Measurements from ENCODE around the gene VASH1.
"Not testable (repeated sequence)": the region's sequence is repeated elsewhere in the genome, so short reads cannot be mapped to it uniquely, and the experiment has no call there.

The VASH1 gene

GRCh38 chr14:76724651-76725550 is 36.4 kb upstream of the VASH1 start:
- no peak overlapping the region for H3K4me3 Mint-ChIP-seq
- H3K9me3 Mint-ChIP-seq: no peaks in the 10 kb centered on the region
- H3K27me3 Mint-ChIP-seq: peaks cover 58% of the 10 kb centered on the region
- DNase-seq (ENCODE audit: low spot score in 2 of 2): no peak
- ATAC-seq (replicated peaks; ENCODE audit: extremely low read depth, poor library complexity, severe bottlenecking): no peak
- H3K4me1 Mint-ChIP-seq: no peaks in the 10 kb centered on the region
- no peak overlapping the region for H3K27ac Mint-ChIP-seq (ENCODE audit: low read depth)
- H3K36me3 Mint-ChIP-seq (ENCODE audit: insufficient read depth): peaks cover 1% of the 10 kb centered on the region

GRCh38 chr14:76726551-76726970 is 34.7 kb upstream of the VASH1 start:
- no peaks in the 10 kb centered on the region for H3K36me3 Mint-ChIP-seq (ENCODE audit: insufficient read depth)
- H3K9me3 Mint-ChIP-seq: no peaks in the 10 kb centered on the region
- peaks cover 69% of the 10 kb centered on the region for H3K27me3 Mint-ChIP-seq
- no peak for DNase-seq (ENCODE audit: low spot score in 2 of 2)
- no peaks in the 10 kb centered on the region for H3K4me1 Mint-ChIP-seq
- H3K27ac Mint-ChIP-seq (ENCODE audit: low read depth): no peak overlapping the region
- H3K4me3 Mint-ChIP-seq: no peak overlapping the region
- no peak for ATAC-seq (replicated peaks; ENCODE audit: extremely low read depth, poor library complexity, severe bottlenecking)

GRCh38 chr14:76727384-76727783 is 33.9 kb upstream of the VASH1 start:
- ATAC-seq (replicated peaks; ENCODE audit: extremely low read depth, poor library complexity, severe bottlenecking) (no peak), DNase-seq (ENCODE audit: low spot score in 2 of 2) (no peak)
- no peaks in the 10 kb centered on the region for H3K9me3 Mint-ChIP-seq
- no peak overlapping the region for H3K27ac Mint-ChIP-seq (ENCODE audit: low read depth)
- no peaks in the 10 kb centered on the region for H3K36me3 Mint-ChIP-seq (ENCODE audit: insufficient read depth)
- H3K27me3 Mint-ChIP-seq: peaks cover 70% of the 10 kb centered on the region
- no peaks in the 10 kb centered on the region for H3K4me1 Mint-ChIP-seq
- H3K4me3 Mint-ChIP-seq: no peak overlapping the region

GRCh38 chr14:76727901-76728300 is 33.4 kb upstream of the VASH1 start:
- H3K4me1 Mint-ChIP-seq: no peaks in the 10 kb centered on the region
- H3K27me3 Mint-ChIP-seq: peaks cover 70% of the 10 kb centered on the region

GRCh38 chr14:76729258-76729657 is 32.0 kb upstream of the VASH1 start:
- H3K4me3 Mint-ChIP-seq: no peak overlapping the region
- no peak for DNase-seq (ENCODE audit: low spot score in 2 of 2)

More at GRCh38 chr14:76727901-76728300, 33.4 kb upstream of the VASH1 start:
- ATAC-seq (replicated peaks; ENCODE audit: extremely low read depth, poor library complexity, severe bottlenecking) (no peak), DNase-seq (ENCODE audit: low spot score in 2 of 2) (no peak)
- Mint-ChIP-seq H3K27ac (ENCODE audit: low read depth) (no peak overlapping the region), H3K36me3 (ENCODE audit: insufficient read depth) (no peaks in the 10 kb centered on the region), H3K9me3 (no peaks in the 10 kb centered on the region), H3K4me3 (no peak overlapping the region)

GRCh38 chr14:76729953-76730505 is 31.2 kb upstream of the VASH1 start:
- Mint-ChIP-seq H3K4me3 (no peak overlapping the region), H3K36me3 (ENCODE audit: insufficient read depth) (no peaks in the 10 kb centered on the region), H3K4me1 (no peaks in the 10 kb centered on the region), H3K27me3 (peaks cover 51% of the 10 kb centered on the region), H3K27ac (ENCODE audit: low read depth) (no peak overlapping the region), H3K9me3 (no peaks in the 10 kb centered on the region)
- no peak for ATAC-seq (replicated peaks; ENCODE audit: extremely low read depth, poor library complexity, severe bottlenecking)
- no peak for DNase-seq (ENCODE audit: low spot score in 2 of 2)

More at GRCh38 chr14:76729258-76729657, 32.0 kb upstream of the VASH1 start:
- no peaks in the 10 kb centered on the region for H3K36me3 Mint-ChIP-seq (ENCODE audit: insufficient read depth)
- H3K27ac Mint-ChIP-seq (ENCODE audit: low read depth): no peak overlapping the region
- H3K9me3 Mint-ChIP-seq: no peaks in the 10 kb centered on the region
- H3K4me1 Mint-ChIP-seq: no peaks in the 10 kb centered on the region
- H3K27me3 Mint-ChIP-seq: peaks cover 59% of the 10 kb centered on the region
- no peak for ATAC-seq (replicated peaks; ENCODE audit: extremely low read depth, poor library complexity, severe bottlenecking)

- H3K4me3 Mint-ChIP-seq; H3K9me3 Mint-ChIP-seq; H3K4me1 Mint-ChIP-seq; ATAC-seq (replicated peaks; ENCODE audit: extremely low read depth, poor library complexity, severe bottlenecking); DNase-seq (ENCODE audit: low spot score in 2 of 2); H3K27ac Mint-ChIP-seq (ENCODE audit: low read depth); H3K36me3 Mint-ChIP-seq (ENCODE audit: insufficient read depth): not testable (repeated sequence)
- H3K27me3 Mint-ChIP-seq: peaks cover 39% of the 10 kb centered on the region
These were observed 26.8 kb upstream of the VASH1 start for GRCh38 chr14:76734501-76734900.

- H3K9me3 Mint-ChIP-seq: peaks cover 5% of the 10 kb centered on the region
- no peak overlapping the region for H3K4me3 Mint-ChIP-seq
- ATAC-seq (replicated peaks; ENCODE audit: extremely low read depth, poor library complexity, severe bottlenecking) (no peak), DNase-seq (ENCODE audit: low spot score in 2 of 2) (no peak)
- no peak overlapping the region for H3K27ac Mint-ChIP-seq (ENCODE audit: low read depth)
- H3K36me3 Mint-ChIP-seq (ENCODE audit: insufficient read depth): peaks cover 2% of the 10 kb centered on the region
- H3K4me1 Mint-ChIP-seq: no peaks in the 10 kb centered on the region
- peaks cover 42% of the 10 kb centered on the region for H3K27me3 Mint-ChIP-seq
These were observed 24.8 kb upstream of the VASH1 start for GRCh38 chr14:76736514-76736913.

- peaks cover 61% of the 10 kb centered on the region for H3K27me3 Mint-ChIP-seq
- H3K36me3 Mint-ChIP-seq (ENCODE audit: insufficient read depth): peaks cover 2% of the 10 kb centered on the region
- peaks cover 10% of the 10 kb centered on the region for H3K9me3 Mint-ChIP-seq
- DNase-seq (ENCODE audit: low spot score in 2 of 2) (no peak), ATAC-seq (replicated peaks; ENCODE audit: extremely low read depth, poor library complexity, severe bottlenecking) (no peak)
- H3K27ac Mint-ChIP-seq (ENCODE audit: low read depth): no peak overlapping the region
- H3K4me1 Mint-ChIP-seq: no peaks in the 10 kb centered on the region
- no peak overlapping the region for H3K4me3 Mint-ChIP-seq
These were observed 20.2 kb upstream of the VASH1 start for GRCh38 chr14:76741074-76741473.

- Mint-ChIP-seq H3K27ac (ENCODE audit: low read depth) (no peak overlapping the region), H3K9me3 (peaks cover 10% of the 10 kb centered on the region), H3K27me3 (peaks cover 68% of the 10 kb centered on the region)
These were observed 19.1 kb upstream of the VASH1 start for GRCh38 chr14:76742185-76742584.

GRCh38 chr14:76742966-76743365 is 18.3 kb upstream of the VASH1 start:
- ATAC-seq (replicated peaks; ENCODE audit: extremely low read depth, poor library complexity, severe bottlenecking): no peak
- Mint-ChIP-seq H3K9me3 (peaks cover 10% of the 10 kb centered on the region), H3K27ac (ENCODE audit: low read depth) (no peak overlapping the region), H3K36me3 (ENCODE audit: insufficient read depth) (peaks cover 2% of the 10 kb centered on the region), H3K27me3 (peaks cover 67% of the 10 kb centered on the region), H3K4me1 (no peaks in the 10 kb centered on the region), H3K4me3 (no peak overlapping the region)
- DNase-seq (ENCODE audit: low spot score in 2 of 2): no peak

More at GRCh38 chr14:76742185-76742584, 19.1 kb upstream of the VASH1 start:
- ATAC-seq (replicated peaks; ENCODE audit: extremely low read depth, poor library complexity, severe bottlenecking): no peak
- DNase-seq (ENCODE audit: low spot score in 2 of 2): no peak
- Mint-ChIP-seq H3K4me3 (no peak overlapping the region), H3K4me1 (no peaks in the 10 kb centered on the region), H3K36me3 (ENCODE audit: insufficient read depth) (peaks cover 2% of the 10 kb centered on the region)

- H3K27ac Mint-ChIP-seq (ENCODE audit: low read depth): no peak overlapping the region
These were observed 8.5 kb upstream of the VASH1 start for GRCh38 chr14:76752744-76753143.

More at GRCh38 chr14:76752744-76753143, 8.5 kb upstream of the VASH1 start:
- H3K36me3 Mint-ChIP-seq (ENCODE audit: insufficient read depth): no peaks in the 10 kb centered on the region
- H3K4me1 Mint-ChIP-seq: no peaks in the 10 kb centered on the region
- ATAC-seq (replicated peaks; ENCODE audit: extremely low read depth, poor library complexity, severe bottlenecking): no peak
- peaks cover 16% of the 10 kb centered on the region for H3K27me3 Mint-ChIP-seq
- no peak for DNase-seq (ENCODE audit: low spot score in 2 of 2)
- H3K9me3 Mint-ChIP-seq: no peaks in the 10 kb centered on the region
- H3K4me3 Mint-ChIP-seq: no peak overlapping the region
